ENCODE results near the gene GRAMD1B.

Gene GRAMD1B

DNA sequence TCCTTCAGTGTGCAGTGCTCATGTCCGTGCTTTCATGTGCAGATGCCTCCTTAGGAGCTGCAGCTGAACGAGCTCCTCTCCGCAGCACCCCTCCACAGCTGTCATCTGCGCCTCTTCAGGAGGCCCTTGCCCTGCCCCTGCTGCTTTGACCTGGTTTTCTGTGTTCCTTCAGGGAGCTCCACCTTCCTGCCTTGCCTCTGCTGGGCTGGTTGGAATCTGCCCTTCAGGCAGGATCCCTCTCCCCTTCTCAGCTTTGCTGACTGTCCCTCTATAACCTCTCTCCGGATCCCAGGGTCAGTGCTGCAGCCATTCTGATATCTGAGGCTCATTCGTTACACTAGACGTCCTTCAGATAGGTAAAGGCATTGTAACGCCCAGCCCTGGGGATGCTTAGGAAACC is 156.5 kb downstream of the GRAMD1B start:
- Mint-ChIP-seq H3K27ac (no peak overlapping the region), H3K36me3 (ENCODE audit: low read depth) (peaks cover 18% of the 10 kb centered on the region), H3K9me3 (no peaks in the 10 kb centered on the region)

DNA sequence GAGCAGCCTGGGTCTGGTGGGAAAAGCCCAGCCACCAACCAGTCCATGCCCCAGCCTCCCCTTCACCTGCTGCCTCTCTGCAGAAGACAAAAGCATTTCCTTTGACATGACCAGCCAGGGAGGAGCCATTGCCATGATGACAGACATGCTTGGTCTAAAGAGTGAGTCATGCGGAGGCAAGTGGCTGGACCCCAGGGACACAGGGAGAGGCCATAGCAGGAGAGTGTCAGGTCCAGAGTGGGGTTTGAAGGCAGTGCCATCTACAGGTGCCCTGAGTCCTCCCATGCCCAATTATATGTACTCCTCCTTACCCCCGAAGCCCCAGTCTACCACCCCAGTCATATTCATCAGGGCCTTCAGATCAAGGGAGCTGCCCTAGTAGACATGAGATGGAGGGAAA is 157.0 kb downstream of the GRAMD1B start:
- Mint-ChIP-seq H3K36me3 (ENCODE audit: low read depth) (peaks cover 16% of the 10 kb centered on the region), H3K27ac (no peak overlapping the region), H3K4me3 (no peak overlapping the region), H3K27me3 (no peaks in the 10 kb centered on the region), H3K4me1 (ENCODE audit: low read depth) (no peaks in the 10 kb centered on the region), H3K9me3 (no peaks in the 10 kb centered on the region)
- no peak for DNase-seq

More for the DNA sequence above, 156.5 kb downstream of the GRAMD1B start:
- Mint-ChIP-seq H3K4me3 (no peak overlapping the region), H3K27me3 (no peaks in the 10 kb centered on the region), H3K4me1 (ENCODE audit: low read depth) (no peaks in the 10 kb centered on the region)
- DNase-seq = no peak

DNA sequence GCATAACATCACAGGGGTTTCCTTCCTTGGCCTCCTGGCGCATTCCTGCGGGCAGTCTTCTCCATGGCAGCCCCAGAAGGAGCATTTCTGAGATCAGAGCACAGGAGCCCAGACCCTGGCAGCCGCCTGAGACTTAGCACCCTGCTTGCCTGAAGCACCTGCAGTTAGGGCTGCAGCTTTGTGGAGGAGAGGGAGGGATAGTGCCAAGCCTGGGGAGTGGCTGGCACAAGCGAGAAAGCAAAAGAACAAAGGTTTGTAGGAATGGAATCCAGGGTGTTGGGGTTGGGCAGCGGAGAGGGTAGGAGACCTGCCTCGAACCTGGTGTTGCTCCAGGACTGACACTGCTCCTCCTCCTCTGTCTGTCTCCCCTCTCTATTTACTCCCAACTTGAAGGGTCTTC is 157.5 kb downstream of the GRAMD1B start:
- no peaks in the 10 kb centered on the region for H3K4me1 Mint-ChIP-seq (ENCODE audit: low read depth)
- H3K4me3 Mint-ChIP-seq = no peak overlapping the region
- DNase-seq = no peak
- H3K9me3 Mint-ChIP-seq = no peaks in the 10 kb centered on the region
- H3K27ac Mint-ChIP-seq = no peak overlapping the region
- peaks cover 12% of the 10 kb centered on the region for H3K36me3 Mint-ChIP-seq (ENCODE audit: low read depth)
- H3K27me3 Mint-ChIP-seq = no peaks in the 10 kb centered on the region

DNA sequence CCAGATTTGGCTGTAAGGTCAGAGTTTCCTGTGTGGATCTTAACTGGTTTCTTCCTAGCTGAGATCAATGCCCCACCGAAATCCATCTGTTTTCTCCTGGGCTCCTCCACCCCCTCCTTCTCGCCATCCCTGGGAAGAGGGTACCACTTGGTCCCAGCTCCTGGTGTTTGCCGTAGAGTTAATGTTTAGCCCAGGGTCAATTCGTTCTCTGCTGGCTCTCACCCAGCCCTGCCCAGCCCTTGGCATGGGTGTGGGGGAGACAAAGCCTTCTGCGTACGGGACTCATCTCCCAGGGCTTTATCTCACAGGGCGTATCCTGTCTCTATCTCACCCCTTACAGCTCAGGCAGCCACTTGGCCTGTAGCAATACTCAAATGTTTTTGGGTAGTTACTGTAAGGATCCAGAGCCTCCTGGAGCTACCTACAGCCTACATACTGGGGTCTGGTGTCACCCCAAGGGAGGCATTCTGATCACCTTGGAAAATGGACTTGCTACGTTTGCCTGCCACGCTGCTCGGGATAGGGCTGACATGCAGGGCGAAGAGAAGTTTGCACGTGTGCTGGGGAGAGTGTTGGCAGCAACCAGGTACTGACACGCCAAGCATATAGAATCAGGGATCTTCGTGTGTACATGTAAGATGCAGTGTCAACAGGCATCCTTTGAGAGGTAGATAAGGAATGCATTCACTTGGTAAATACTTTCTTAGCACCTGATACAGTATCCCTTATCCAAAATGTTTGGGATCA is 158.2 kb downstream of the GRAMD1B start:
- Mint-ChIP-seq H3K27ac (no peak overlapping the region), H3K4me1 (ENCODE audit: low read depth) (no peaks in the 10 kb centered on the region), H3K4me3 (no peak overlapping the region), H3K9me3 (no peaks in the 10 kb centered on the region), H3K36me3 (ENCODE audit: low read depth) (peaks cover 15% of the 10 kb centered on the region), H3K27me3 (no peaks in the 10 kb centered on the region)
- no peak for DNase-seq

DNA sequence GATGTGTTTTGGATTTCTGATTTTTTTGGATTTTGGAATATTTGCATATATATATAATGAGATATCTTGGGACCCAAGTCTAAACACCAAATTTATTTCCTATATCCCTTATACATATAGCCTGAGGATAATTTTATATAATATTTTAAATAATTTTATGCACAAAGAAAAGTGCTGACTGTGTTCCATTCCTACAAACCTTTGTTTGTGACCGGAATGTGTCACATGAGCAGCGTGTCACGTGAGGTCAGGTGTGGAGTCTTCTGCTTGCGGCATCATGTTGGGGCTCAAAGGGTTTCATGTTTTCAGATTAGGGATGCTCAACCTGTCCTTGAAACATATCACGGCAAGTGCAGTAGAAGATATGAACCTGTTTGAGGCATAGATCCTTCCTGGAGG is 158.8 kb downstream of the GRAMD1B start:
- H3K4me1 Mint-ChIP-seq (ENCODE audit: low read depth) = no peaks in the 10 kb centered on the region
- H3K4me3 Mint-ChIP-seq = no peak overlapping the region
- no peaks in the 10 kb centered on the region for H3K27me3 Mint-ChIP-seq
- no peak for DNase-seq
- H3K9me3 Mint-ChIP-seq = no peaks in the 10 kb centered on the region
- peaks cover 18% of the 10 kb centered on the region for H3K36me3 Mint-ChIP-seq (ENCODE audit: low read depth)
- H3K27ac Mint-ChIP-seq = no peak overlapping the region

DNA sequence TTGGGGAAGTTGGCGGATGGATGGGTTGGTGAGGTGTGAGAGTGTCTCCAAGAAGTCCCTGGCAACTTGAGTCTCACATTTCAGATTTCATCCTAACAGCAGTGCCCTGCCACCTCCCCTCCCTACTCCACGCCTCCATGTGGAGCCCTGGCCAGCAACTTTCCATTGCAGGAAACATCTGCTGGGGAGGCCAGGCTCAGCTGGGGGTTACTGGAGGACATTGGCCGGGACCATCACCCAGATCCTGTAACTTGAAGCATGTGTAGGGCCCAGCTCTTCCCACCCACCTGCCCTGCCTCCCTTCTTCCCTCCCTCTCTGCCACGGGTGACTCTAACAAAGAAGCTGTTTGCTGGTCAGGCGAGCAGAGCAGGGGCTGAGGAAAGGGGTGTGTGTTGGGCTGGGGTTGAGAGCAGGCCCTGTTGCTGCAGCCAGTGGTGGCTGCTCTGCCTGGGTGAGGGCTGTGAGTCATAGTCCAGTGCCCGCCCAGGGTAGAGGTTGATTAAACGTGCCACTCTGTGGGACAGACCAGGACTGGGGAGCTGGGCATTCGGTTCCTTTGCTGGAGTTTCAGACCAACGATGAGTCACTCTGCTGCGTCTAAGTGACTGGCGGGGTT is 160.3 kb downstream of the GRAMD1B start:
- no peak overlapping the region for H3K27ac Mint-ChIP-seq
- no peak for DNase-seq
- no peaks in the 10 kb centered on the region for H3K9me3 Mint-ChIP-seq
- H3K36me3 Mint-ChIP-seq (ENCODE audit: low read depth) = peaks cover 28% of the 10 kb centered on the region
- no peaks in the 10 kb centered on the region for H3K4me1 Mint-ChIP-seq (ENCODE audit: low read depth)
- no peak overlapping the region for H3K4me3 Mint-ChIP-seq
- H3K27me3 Mint-ChIP-seq = no peaks in the 10 kb centered on the region

DNA sequence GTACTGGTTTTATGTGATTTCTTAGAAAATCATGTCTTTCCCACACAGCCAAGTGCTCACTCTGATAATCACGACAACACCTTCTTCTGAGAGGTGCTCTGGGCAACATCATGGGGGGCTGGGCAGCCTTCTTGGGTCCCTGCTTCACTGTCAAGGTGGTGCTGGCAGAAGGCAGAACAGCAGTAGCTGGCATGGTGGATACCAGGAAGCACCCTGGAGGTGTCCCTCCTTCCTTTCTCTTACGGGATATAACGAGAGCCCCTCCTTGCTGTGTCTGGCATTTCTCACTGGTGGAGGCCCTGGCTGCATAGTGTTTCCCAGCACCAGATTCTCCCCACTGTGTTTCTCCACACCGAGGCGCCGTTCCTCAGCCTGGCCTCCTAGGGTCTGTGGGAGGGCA is 163.5 kb downstream of the GRAMD1B start:
- Mint-ChIP-seq H3K4me1 (ENCODE audit: low read depth) (no peaks in the 10 kb centered on the region), H3K36me3 (ENCODE audit: low read depth) (peaks cover 44% of the 10 kb centered on the region), H3K4me3 (no peak overlapping the region), H3K9me3 (no peaks in the 10 kb centered on the region), H3K27ac (no peak overlapping the region), H3K27me3 (no peaks in the 10 kb centered on the region)
- DNase-seq = no peak

DNA sequence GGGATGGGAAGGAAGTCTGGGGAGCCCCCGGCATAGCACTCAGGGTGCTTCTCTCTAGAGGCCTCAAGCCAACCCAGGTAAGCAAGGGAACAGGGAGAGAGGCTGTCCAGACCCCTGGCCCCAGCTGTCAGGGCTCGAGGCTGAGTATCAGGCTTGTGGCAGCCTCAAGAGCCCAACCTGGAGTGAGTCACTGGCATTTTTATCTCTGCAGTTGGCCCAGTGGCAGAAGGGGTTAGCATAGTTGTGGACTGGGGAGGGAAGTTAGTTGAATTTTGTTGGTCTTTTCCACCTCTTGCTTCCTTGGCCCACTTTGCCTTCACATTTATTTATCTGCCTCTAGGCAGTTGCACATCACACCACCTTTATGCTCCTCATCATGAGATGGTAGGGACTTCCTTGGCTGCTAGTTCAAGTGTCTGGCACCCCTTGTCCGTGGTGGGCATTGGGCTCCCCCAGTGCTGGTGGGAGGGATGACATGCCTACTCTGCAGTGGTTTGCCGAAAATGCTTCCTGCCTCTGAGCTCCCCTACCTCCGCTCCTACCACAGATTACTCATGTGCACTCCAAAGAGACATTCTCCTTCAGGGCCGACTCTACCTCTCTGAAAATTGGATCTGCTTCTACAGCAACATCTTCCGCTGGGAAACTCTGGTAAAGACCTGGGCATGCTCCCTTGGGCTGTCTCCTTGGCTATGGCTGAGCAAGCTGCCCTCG is 164.3 kb downstream of the GRAMD1B start:
- Mint-ChIP-seq H3K9me3 (no peaks in the 10 kb centered on the region), H3K4me1 (ENCODE audit: low read depth) (no peaks in the 10 kb centered on the region), H3K27me3 (no peaks in the 10 kb centered on the region), H3K27ac (no peak overlapping the region), H3K4me3 (no peak overlapping the region), H3K36me3 (ENCODE audit: low read depth) (peaks cover 51% of the 10 kb centered on the region)
- DNase-seq = no peak

DNA sequence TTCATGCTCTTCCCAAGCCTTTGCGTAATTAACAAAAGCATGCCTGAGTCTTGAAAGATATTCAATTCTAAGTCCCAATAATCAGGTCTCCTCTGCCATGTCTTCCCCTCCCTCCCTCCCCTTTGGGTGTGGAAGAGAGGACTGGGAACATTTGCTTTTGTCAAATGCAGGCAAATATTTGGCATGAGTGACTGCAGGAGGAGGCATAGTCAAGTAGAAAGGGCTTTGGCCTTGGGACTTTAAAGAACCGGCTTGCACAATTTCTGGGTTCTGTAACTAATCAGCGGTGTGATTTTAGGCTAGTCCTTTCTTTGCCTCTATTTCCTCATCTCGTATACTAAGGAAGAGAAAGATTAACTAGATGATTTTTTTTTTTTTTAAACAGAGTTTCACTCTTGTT is 164.9 kb downstream of the GRAMD1B start:
- H3K4me3 Mint-ChIP-seq = no peak overlapping the region
- no peaks in the 10 kb centered on the region for H3K9me3 Mint-ChIP-seq
- H3K27me3 Mint-ChIP-seq = no peaks in the 10 kb centered on the region
- no peaks in the 10 kb centered on the region for H3K4me1 Mint-ChIP-seq (ENCODE audit: low read depth)
- no peak overlapping the region for H3K27ac Mint-ChIP-seq
- peaks cover 54% of the 10 kb centered on the region for H3K36me3 Mint-ChIP-seq (ENCODE audit: low read depth)
- no peak for DNase-seq

DNA sequence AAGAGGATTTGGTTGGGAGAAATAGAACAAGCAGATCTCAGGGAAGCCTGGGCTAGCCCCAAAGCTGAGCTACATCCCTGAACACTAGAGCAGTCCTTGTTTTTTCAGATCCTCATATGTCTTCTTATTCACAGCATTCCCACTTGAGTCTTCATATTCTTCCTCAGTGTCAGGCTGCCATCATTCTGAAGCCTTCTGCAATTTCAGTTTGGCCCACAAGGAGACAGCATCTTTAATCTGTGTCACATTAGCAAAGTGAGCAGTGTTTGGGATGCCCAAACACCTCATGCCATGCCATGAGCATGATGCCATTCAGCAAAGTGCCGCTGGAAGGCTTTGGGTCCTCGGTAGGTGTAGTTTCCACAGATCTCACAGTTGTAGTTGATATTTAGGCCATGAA is 167.8 kb downstream of the GRAMD1B start:
- no peaks in the 10 kb centered on the region for H3K9me3 Mint-ChIP-seq

DNA sequence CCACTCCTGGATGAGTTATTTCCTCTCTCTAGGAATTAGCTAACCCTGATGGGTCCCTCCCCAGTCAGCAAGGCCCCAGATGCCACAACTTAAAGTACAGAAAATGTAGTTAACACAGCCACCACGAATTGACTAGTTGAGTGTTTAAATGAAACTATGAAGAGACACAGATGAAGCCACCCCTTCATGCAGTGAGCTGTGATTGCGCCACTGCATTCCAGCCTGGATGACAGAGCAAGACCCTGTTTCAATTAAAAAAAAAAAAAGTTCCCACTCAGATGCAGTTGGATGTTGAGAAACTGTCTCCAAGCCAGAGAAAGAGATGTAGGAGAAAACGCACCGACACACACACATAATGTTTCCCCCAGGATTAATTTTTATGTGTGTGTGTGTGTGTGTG is 171.1 kb downstream of the GRAMD1B start:
- Mint-ChIP-seq H3K36me3 (ENCODE audit: low read depth) (peaks cover 71% of the 10 kb centered on the region), H3K27ac (no peak overlapping the region), H3K4me3 (no peak overlapping the region), H3K4me1 (ENCODE audit: low read depth) (no peaks in the 10 kb centered on the region), H3K27me3 (no peaks in the 10 kb centered on the region), H3K9me3 (no peaks in the 10 kb centered on the region)
- DNase-seq = no peak

More for the DNA sequence above, 167.8 kb downstream of the GRAMD1B start:
- no peak overlapping the region for H3K27ac Mint-ChIP-seq
- no peak overlapping the region for H3K4me3 Mint-ChIP-seq
- DNase-seq = no peak
- H3K27me3 Mint-ChIP-seq = no peaks in the 10 kb centered on the region
- H3K4me1 Mint-ChIP-seq (ENCODE audit: low read depth) = no peaks in the 10 kb centered on the region
- H3K36me3 Mint-ChIP-seq (ENCODE audit: low read depth) = peaks cover 65% of the 10 kb centered on the region

DNA sequence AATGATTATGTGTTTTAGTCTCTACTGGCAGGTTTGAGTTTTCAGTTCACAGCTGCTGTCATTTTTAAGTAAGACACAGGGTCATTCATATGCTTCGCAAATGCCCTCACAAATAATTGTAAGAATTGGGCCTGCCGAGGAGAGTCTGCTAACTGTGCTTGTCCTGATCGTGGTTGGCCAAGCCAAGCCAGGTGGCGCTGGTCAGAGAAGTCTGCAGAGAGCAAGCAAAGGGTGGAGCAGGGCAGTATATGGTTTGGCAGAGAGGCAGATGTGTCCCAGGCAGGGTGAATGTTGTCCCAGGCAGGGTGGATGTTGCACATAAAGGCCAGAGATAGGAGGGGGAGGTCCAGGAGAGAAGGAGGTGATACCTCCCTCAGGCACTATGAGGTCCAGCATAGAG is 171.7 kb downstream of the GRAMD1B start:
- Mint-ChIP-seq H3K9me3 (no peaks in the 10 kb centered on the region), H3K27ac (no peak overlapping the region), H3K4me3 (no peak overlapping the region), H3K4me1 (ENCODE audit: low read depth) (no peaks in the 10 kb centered on the region), H3K36me3 (ENCODE audit: low read depth) (peaks cover 74% of the 10 kb centered on the region), H3K27me3 (no peaks in the 10 kb centered on the region)
- DNase-seq = no peak

DNA sequence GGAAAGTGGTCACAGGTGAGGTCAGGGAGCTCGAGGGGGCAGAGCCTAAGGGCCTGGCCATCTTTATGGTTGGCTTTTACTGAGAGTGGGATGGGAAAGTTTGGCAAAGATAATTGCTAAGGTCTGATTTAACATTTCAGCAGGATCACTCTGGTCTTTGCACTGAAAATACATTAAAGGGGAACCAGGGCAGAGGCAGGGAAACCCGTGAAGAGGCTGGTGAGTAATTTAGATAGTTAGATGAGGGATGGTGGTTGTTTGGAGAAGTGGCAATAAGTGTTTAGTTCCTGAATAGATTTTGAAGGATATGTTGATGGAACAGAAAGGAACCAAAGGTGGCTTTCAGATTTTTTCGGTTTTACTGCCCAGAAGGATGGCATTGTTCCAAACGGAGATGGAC is 173.6 kb downstream of the GRAMD1B start:
- no peaks in the 10 kb centered on the region for H3K9me3 Mint-ChIP-seq
- H3K27ac Mint-ChIP-seq = no peak overlapping the region
- H3K4me1 Mint-ChIP-seq (ENCODE audit: low read depth) = no peaks in the 10 kb centered on the region
- H3K4me3 Mint-ChIP-seq = no peak overlapping the region
- peaks cover 82% of the 10 kb centered on the region for H3K36me3 Mint-ChIP-seq (ENCODE audit: low read depth)
- H3K27me3 Mint-ChIP-seq = no peaks in the 10 kb centered on the region
- DNase-seq = no peak

DNA sequence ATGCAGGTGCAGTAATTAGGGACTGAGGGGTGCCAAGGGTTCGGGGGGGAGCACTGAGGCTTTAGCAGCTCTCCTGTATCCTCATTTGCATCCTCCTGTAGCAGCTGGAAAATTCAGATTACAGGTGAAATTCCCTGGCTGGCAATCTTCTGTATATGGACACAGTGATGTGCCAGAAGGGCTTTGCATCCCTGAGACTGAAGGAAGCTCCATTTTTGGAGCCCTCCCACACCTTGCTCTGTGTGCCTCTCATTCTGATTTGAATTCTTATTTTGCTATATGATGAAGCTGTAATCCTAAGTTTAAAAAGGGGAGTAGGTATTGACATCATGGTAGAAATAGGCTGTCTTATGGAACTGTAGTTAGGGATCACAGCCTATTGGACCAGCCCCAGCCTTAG is 177.7 kb downstream of the GRAMD1B start:
- Mint-ChIP-seq H3K4me3 (no peak overlapping the region), H3K4me1 (ENCODE audit: low read depth) (no peaks in the 10 kb centered on the region), H3K9me3 (no peaks in the 10 kb centered on the region), H3K36me3 (ENCODE audit: low read depth) (peaks cover 84% of the 10 kb centered on the region), H3K27me3 (no peaks in the 10 kb centered on the region), H3K27ac (no peak overlapping the region)
- no peak for DNase-seq

DNA sequence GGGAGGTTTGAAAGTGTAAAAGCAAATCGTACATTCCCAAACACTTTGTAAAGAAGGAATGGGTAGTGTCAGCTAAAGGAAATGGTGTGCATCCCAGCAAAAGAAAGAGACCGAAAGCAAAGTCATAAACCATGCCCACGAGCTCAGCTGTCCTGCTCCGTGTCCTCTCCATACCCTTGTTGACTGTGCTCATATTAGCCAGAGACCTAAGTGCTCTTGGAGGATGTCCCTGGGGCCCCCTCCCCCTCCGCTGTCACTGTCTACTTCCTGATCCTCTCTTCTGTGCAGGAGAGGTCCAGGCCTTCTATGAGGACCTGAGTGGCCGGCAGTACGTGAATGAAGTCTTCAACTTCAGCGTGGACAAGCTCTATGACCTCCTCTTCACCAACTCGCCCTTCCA is 178.3 kb downstream of the GRAMD1B start:
- DNase-seq = no peak
- H3K4me1 Mint-ChIP-seq (ENCODE audit: low read depth) = no peaks in the 10 kb centered on the region
- H3K4me3 Mint-ChIP-seq = no peak overlapping the region
- H3K36me3 Mint-ChIP-seq (ENCODE audit: low read depth) = peaks cover 88% of the 10 kb centered on the region
- no peaks in the 10 kb centered on the region for H3K9me3 Mint-ChIP-seq
- H3K27me3 Mint-ChIP-seq = no peaks in the 10 kb centered on the region
- no peak overlapping the region for H3K27ac Mint-ChIP-seq
